Ovary (tissue), 10 donors: ENCODE data around the gene UGT1A1. TPM values are rescaled to one million over a fixed set of nuclear protein-coding genes. Genes with fewer than 3 reads are reported as not detected.
A peak's percentile ranks its signal among the peaks of the same experiment; 100 is the strongest.

ENCODE experiments used
- DNase-seq, 5 donors: peaks; one replicate each; pipeline ENCODE4 v3.0.0-alpha.2; 2019 to 2020
- H3K27ac ChIP-seq, 2 donors: fragments of 200-600 bp; one replicate each; pipeline versions ENCODE4 v1.5.1 to v1.8.0; 2019 to 2022
- H3K27me3 ChIP-seq: fragments of 200-600 bp; one replicate; pipeline ENCODE4 v1.8.0; 2022
- H3K36me3 ChIP-seq: fragments of 200-600 bp; sonication (generic); one replicate; pipeline ENCODE4 v1.5.1; 2019
- H3K4me1 ChIP-seq: one replicate; pipeline ENCODE4 v1.8.1; 2013; ENCODE audit warnings: mild to moderate bottlenecking, moderate library complexity; ENCODE audit not compliant: insufficient read depth
- H3K4me3 ChIP-seq: fragments of 200-600 bp; sonication (generic); one replicate; pipeline ENCODE4 v1.5.1; 2017
- H3K9me3 ChIP-seq, 2 donors: fragments of 200-600 bp in 1 of 2; sonication (generic) in 1 of 2; one replicate each; pipeline versions ENCODE4 v1.5.1 to v1.8.1; 2013 to 2019; ENCODE audit warnings: mild to moderate bottlenecking in 1 of 2, moderate library complexity in 1 of 2
- CTCF ChIP-seq, 3 donors: fragments of 450-650 bp in 2 of 3; fragments of 200-600 bp in 1 of 3; IDR thresholded peaks; one replicate each; pipeline versions ENCODE4 v1.5.1 to v1.8.0; 2016 to 2022; ENCODE audit warnings: antibody characterized with exemption in 3 of 3, mild to moderate bottlenecking in 1 of 3
- EP300 ChIP-seq: sonication (generic); formaldehyde crosslinking; IDR thresholded peaks from one replicate; pipeline ENCODE4 v1.6.1; 2017; ENCODE audit warnings: antibody characterized with exemption
- POLR2A ChIP-seq: fragments of 450-650 bp; IDR thresholded peaks from one replicate; pipeline ENCODE4 v1.6.1; 2017; ENCODE audit warnings: antibody characterized with exemption, mild to moderate bottlenecking, moderate library complexity
- WGBS, 3 donors: extraction: QIAGEN DNeasy Blood & Tissue Kit in 1 of 3; methylation state at CpG; one replicate each; pipeline versions ENCODE4 v1.1.5 to v1.1.7; 2013 to 2017; 5-methylcytosine and 5-hydroxymethylcytosine counted together
- intact Hi-C, 4 donors: fragments of 100-400 bp; cut with DNase I; formaldehyde crosslinking; loops; one replicate each; pipeline versions ENCODE4 v1.11.0 to v1.15.1; 2022 to 2023
- long read RNA-seq, 3 donors: library from polyadenylated mRNA in 2 of 3; unstranded in 2 of 3; transcript quantifications; one replicate each; pipeline ENCODE4 v2.0.0 and lab custom pipeline, GENCODE V29; 2021 to 2026
- polyA plus RNA-seq, 2 donors: library from polyadenylated mRNA; stranded (reverse); fragments of 200-250 nt in 1 of 2; fragments of 350-450 nt in 1 of 2; fragmentation: Illumina TruSeq in 1 of 2; extraction: RNeasy Lipid Tissue Mini Kit (QIAGEN cat#74804) in 1 of 2; gene quantifications; one replicate each; pipeline ENCODE4 v1.2.3, GENCODE V29; 2013 to 2014
- total RNA-seq, 7 donors: library from RNA; depleted of rRNA in 2 of 7; stranded (reverse); fragments of >200 nt in 2 of 7; fragmentation: NEBNext Ultra II Directional in 3 of 7; extraction: Animal tissue kit (Norgen Biotek cat#: 25700) in 3 of 7; gene quantifications; one replicate each; pipeline versions ENCODE4 v1.1.0 to v1.2.4, GENCODE V29; 2016 to 2023
- donor health status: DM: no; HTN: no; CAD: no; lungs with moderate emphysema.
- donor health status: DM: no; HTN: no; CAD: no.
- donor health status: Bipolar disorder and iron deficiency.
- donor health status: DM: yes; HTN: yes; CAD: no.
- donor health status: DM: no; HTN: no; CAD: no.
- donor health status: DM: yes; HTN: yes; CAD: no.

UGT1A1 gene
- under 1 TPM in 2 of 7 donors, not detected in 5; 0.13 to 0.15 TPM for total RNA-seq
- polyA plus RNA-seq: not detected
- long read RNA-seq, donor 1: 0 reads
- long read RNA-seq, donor 2: 0 reads
- long read RNA-seq, donor 3: 0 reads

DNA sequence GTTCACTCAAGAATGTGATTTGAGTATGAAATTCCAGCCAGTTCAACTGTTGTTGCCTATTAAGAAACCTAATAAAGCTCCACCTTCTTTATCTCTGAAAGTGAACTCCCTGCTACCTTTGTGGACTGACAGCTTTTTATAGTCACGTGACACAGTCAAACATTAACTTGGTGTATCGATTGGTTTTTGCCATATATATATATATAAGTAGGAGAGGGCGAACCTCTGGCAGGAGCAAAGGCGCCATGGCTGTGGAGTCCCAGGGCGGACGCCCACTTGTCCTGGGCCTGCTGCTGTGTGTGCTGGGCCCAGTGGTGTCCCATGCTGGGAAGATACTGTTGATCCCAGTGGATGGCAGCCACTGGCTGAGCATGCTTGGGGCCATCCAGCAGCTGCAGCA is at the start of gene UGT1A1:
Gene UGT1A1, plus strand, starts transcription at position 228 of the 400 bp plus-strand sequence. Its CDS starts 18 bp downstream, at position 246.
- Histone ChIP-seq H3K36me3 (no peaks in the 10 kb centered on the region), H3K4me3 (no peak within 1 kb of the TSS), H3K27ac (no peak within 1 kb of the TSS), H3K4me1 (no peaks in the 10 kb centered on the region), H3K27me3 (no peaks in the 10 kb centered on the region), H3K9me3 (no peaks in the 10 kb centered on the region)
- TF ChIP-seq EP300: no peak
- TF ChIP-seq CTCF (IDR thresholded peaks at IDR 0.05): no peak
- no peak for TF ChIP-seq POLR2A
- WGBS, 3 donors: 87 to 92% (median 89%) methylated on average over 6 of the region's 6 CpGs
- intact Hi-C loops: no loop called here
- DNase-seq: no peak

GRCh38 chr2:233711312-233712008 is 48.6 kb upstream of the UGT1A1 start:
- H3K36me3 ChIP-seq: no peaks in the 10 kb centered on the region
- no peaks in the 10 kb centered on the region for H3K9me3 ChIP-seq
- WGBS, 3 donors: 35 to 39% (median 39%) methylated on average over 11 of the region's 11 CpGs
- H3K4me1 ChIP-seq: no peaks in the 10 kb centered on the region
- no peak overlapping the region for H3K27ac ChIP-seq
- intact Hi-C loops: no loop called here
- no peaks in the 10 kb centered on the region for H3K27me3 ChIP-seq
- H3K4me3 ChIP-seq: no peak overlapping the region
- TF ChIP-seq EP300 (no peak), POLR2A (no peak), CTCF (IDR thresholded peaks at IDR 0.05) (no peak)
- DNase-seq: peak; percentile 23 to 71 (median 27)

DNA sequence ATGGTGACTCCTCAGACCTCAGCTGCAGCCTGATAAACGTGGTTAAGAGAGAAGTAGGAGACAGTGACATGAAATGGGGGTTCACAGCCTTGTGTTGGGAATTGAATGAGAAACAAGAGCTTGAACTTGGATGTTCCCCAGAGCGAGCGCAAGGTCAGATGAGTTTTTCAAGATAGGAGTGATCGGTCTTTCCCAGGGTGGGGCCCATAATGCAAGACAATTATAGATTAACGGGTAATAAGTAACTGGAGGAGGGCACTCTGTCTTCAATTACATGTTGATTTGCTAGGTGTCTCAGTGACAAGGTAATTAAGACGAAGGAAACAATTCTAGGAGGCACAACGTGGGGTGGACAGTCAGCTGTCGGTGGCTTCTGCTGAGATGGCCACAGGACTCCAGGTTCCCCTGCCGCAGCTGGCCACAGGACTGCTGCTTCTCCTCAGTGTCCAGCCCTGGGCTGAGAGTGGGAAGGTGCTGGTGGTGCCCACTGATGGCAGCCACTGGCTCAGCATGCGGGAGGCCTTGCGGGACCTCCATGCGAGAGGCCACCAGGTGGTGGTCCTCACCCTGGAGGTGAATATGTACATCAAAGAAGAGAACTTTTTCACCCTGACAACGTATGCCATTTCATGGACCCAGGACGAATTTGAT is 47.3 kb upstream of the UGT1A1 start, which contains the start of gene UGT1A5:
Gene UGT1A5, plus strand, starts transcription at position 297 of the 651 bp plus-strand sequence. Its CDS starts 85 bp downstream, at position 382.
- intact Hi-C loops: no loop called here
- TF ChIP-seq EP300 (no peak), POLR2A (no peak), CTCF (IDR thresholded peaks at IDR 0.05) (no peak)
- Histone ChIP-seq H3K36me3 (no peaks in the 10 kb centered on the region), H3K27ac (no peak within 1 kb of the TSS), H3K27me3 (no peaks in the 10 kb centered on the region), H3K4me1 (no peaks in the 10 kb centered on the region), H3K9me3 (no peaks in the 10 kb centered on the region), H3K4me3 (no peak within 1 kb of the TSS)
- 69 to 81% (median 71%) methylated on average over 14 of the region's 14 CpGs for WGBS, 3 donors
- no peak for DNase-seq

GRCh38 chr2:233713262-233713615 is 46.8 kb upstream of the UGT1A1 start:
- no peaks in the 10 kb centered on the region for H3K4me1 ChIP-seq
- no peak for DNase-seq
- 72 to 80% (median 73%) methylated on average over 7 of the region's 7 CpGs for WGBS, 3 donors
- no peak for TF ChIP-seq CTCF (IDR thresholded peaks at IDR 0.05)
- TF ChIP-seq POLR2A: no peak
- no peak for TF ChIP-seq EP300
- no peaks in the 10 kb centered on the region for H3K9me3 ChIP-seq
- intact Hi-C loops: no loop called here
- H3K36me3 ChIP-seq: no peaks in the 10 kb centered on the region
- H3K4me3 ChIP-seq: no peak overlapping the region
- no peaks in the 10 kb centered on the region for H3K27me3 ChIP-seq
- no peak overlapping the region for H3K27ac ChIP-seq
